Fibroblast of mammary gland (primary cell): ENCODE data around the gene AKAP10.

ENCODE experiments used
- DNase-seq: peaks from one replicate; pipeline ENCODE4 v3.0.0-alpha.2; 2010; ENCODE audit warnings: low read depth
- H3K4me3 ChIP-seq: 2 replicates; pipeline ENCODE4 v1.5.1; 2011; ENCODE audit warnings: low read depth, mild to moderate bottlenecking, low read length, moderate library complexity; ENCODE audit not compliant: control insufficient read depth
- CTCF ChIP-seq: conservative IDR thresholded peaks from 2 replicates; pipeline ENCODE4 v1.5.1; 2011; ENCODE audit warnings: low read depth, low read length, inconsistent platforms; ENCODE audit not compliant: control insufficient read depth, insufficient read depth

AKAP10 gene

GRCh38 chr17:19939993-19940721, 37.5 kb downstream of the AKAP10 start:
- no peak for DNase-seq
- no peak for TF ChIP-seq CTCF

GRCh38 chr17:19938736-19939135, 38.9 kb downstream of the AKAP10 start:
- TF ChIP-seq CTCF = no peak
- DNase-seq = no peak
- H3K4me3 ChIP-seq = no peak overlapping the region

More at GRCh38 chr17:19939993-19940721, 37.5 kb downstream of the AKAP10 start:
- no peak overlapping the region for H3K4me3 ChIP-seq

GRCh38 chr17:19937522-19937921, 40.1 kb downstream of the AKAP10 start:
- DNase-seq = no peak
- H3K4me3 ChIP-seq = no peak overlapping the region
- TF ChIP-seq CTCF = no peak

DNA sequence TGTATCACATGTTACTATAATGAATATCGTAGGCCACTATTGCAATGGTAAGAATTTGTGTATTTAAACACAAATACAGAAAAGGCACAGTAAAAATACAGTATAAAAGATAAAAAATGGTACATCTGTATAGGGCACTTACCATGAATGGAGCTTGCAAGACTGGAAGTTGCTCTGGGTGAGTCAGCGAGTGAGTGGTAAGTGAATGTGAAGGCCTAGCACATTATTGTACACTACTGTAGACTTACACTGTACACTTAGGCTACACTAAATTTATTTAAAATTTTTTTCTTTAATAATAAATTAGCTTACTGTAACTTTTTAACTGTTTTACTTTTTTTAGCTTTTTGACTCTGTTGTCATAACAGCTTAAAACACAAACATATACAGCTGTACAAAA, 42.5 kb downstream of the AKAP10 start:
- TF ChIP-seq CTCF = no peak
- DNase-seq = peak; percentile 36
- H3K4me3 ChIP-seq = no peak overlapping the region

DNA sequence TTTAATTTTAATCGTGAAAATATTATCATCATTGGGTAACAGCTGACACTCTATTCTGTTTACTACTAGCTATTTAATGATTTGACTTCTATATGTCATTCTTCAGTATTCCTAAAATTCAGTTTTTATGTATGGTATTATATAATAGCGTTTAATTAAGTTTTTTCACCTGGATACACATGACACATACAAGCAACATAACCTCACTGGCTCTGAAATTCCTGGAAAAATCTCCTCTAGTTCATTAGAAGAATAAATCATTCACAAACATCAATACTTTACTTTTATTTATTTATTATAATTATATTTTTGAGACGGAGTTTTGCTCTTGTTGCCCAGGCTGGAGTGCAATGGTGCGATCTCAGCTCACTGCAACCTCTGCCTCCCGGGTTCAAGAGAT, 44.0 kb downstream of the AKAP10 start:
- H3K4me3 ChIP-seq = no peak overlapping the region
- no peak for TF ChIP-seq CTCF
- DNase-seq = no peak

GRCh38 chr17:19933221-19933620, 44.4 kb downstream of the AKAP10 start:
- no peak overlapping the region for H3K4me3 ChIP-seq
- DNase-seq = no peak
- TF ChIP-seq CTCF = no peak

GRCh38 chr17:19928299-19928698, 49.3 kb downstream of the AKAP10 start:
- TF ChIP-seq CTCF = no peak
- no peak overlapping the region for H3K4me3 ChIP-seq
- peak; percentile 26 for DNase-seq
